Measurements from ENCODE around the gene PSPH.

Gene PSPH

GRCh38 chr7:56007167-56007652, 44.0 kb downstream of the PSPH start:
- in situ Hi-C loops (cut with MboI; ENCODE audit: low sequenced_read_pairs), result loop anchor here (10.0 kb wide), 1 partner anchor 68 kb away; no protein-coding TSS in a partner anchor

GRCh38 chr7:56003749-56004148, 47.5 kb downstream of the PSPH start:
- in situ Hi-C loops (cut with MboI; ENCODE audit: low sequenced_read_pairs), result loop anchor here (10.0 kb wide), 1 partner anchor 71 kb away; no protein-coding TSS in a partner anchor

- in situ Hi-C loops (cut with MboI; ENCODE audit: low sequenced_read_pairs), result no loop called here
Measured at GRCh38 chr7:55996856-55997500, 54.3 kb downstream of the PSPH start.

- in situ Hi-C loops (cut with MboI; ENCODE audit: low sequenced_read_pairs), result no loop called here
Measured at GRCh38 chr7:55992346-55992745, 58.9 kb downstream of the PSPH start.

- in situ Hi-C loops (cut with MboI; ENCODE audit: low sequenced_read_pairs), result no loop called here
Measured at GRCh38 chr7:55983537-55983936, 67.7 kb downstream of the PSPH start.

GRCh38 chr7:55980266-55980665, 71.0 kb downstream of the PSPH start:
- in situ Hi-C loops (cut with MboI; ENCODE audit: low sequenced_read_pairs), result no loop called here

- in situ Hi-C loops (cut with MboI; ENCODE audit: low sequenced_read_pairs), result no loop called here
Measured at GRCh38 chr7:55977831-55978230, 73.4 kb downstream of the PSPH start.

GRCh38 chr7:55975988-55976633, 75.1 kb downstream of the PSPH start:
- in situ Hi-C loops (cut with MboI; ENCODE audit: low sequenced_read_pairs), result no loop called here

- in situ Hi-C loops (cut with MboI; ENCODE audit: low sequenced_read_pairs), result no loop called here
Measured at GRCh38 chr7:55973747-55974250, 77.4 kb downstream of the PSPH start.

- in situ Hi-C loops (cut with MboI; ENCODE audit: low sequenced_read_pairs), result no loop called here
Measured at GRCh38 chr7:55970978-55971377, 80.3 kb downstream of the PSPH start.

- in situ Hi-C loops (cut with MboI; ENCODE audit: low sequenced_read_pairs), result no loop called here
Measured at GRCh38 chr7:55970561-55970960, 80.7 kb downstream of the PSPH start.

- in situ Hi-C loops (cut with MboI; ENCODE audit: low sequenced_read_pairs), result no loop called here
Measured at GRCh38 chr7:55969391-55969790, 81.9 kb downstream of the PSPH start.

- in situ Hi-C loops (cut with MboI; ENCODE audit: low sequenced_read_pairs), result no loop called here
Measured at GRCh38 chr7:55966851-55967250, 84.4 kb downstream of the PSPH start.

- in situ Hi-C loops (cut with MboI; ENCODE audit: low sequenced_read_pairs), result no loop called here
Measured at GRCh38 chr7:55965805-55966421, 85.3 kb downstream of the PSPH start.

- in situ Hi-C loops (cut with MboI; ENCODE audit: low sequenced_read_pairs), result no loop called here
Measured at GRCh38 chr7:55965100-55965470, 86.2 kb downstream of the PSPH start.

GRCh38 chr7:55964261-55965099, 86.8 kb downstream of the PSPH start, which contains the start of gene NIPSNAP2:
NIPSNAP2 (plus strand) TSS chr7:55964585; CDS start chr7:55964610, 25 bp downstream.
- in situ Hi-C loops (cut with MboI; ENCODE audit: low sequenced_read_pairs), result no loop called here

GRCh38 chr7:55963584-55964168, 87.6 kb downstream of the PSPH start:
- in situ Hi-C loops (cut with MboI; ENCODE audit: low sequenced_read_pairs), result no loop called here

- in situ Hi-C loops (cut with MboI; ENCODE audit: low sequenced_read_pairs), result no loop called here
Measured at GRCh38 chr7:55962014-55962413, 89.2 kb downstream of the PSPH start.
